VCaP (cell line): ENCODE data around the gene ZMIZ1.

Experiments
- H3K27ac ChIP-seq: fragments of 450-650 bp; 2 replicates; pipeline ENCODE4 v1.5.1; 2017
- CTCF ChIP-seq: fragments of 450-650 bp; conservative IDR thresholded peaks from 2 replicates; pipeline ENCODE4 v1.5.1; 2017; ENCODE audit warnings: mild to moderate bottlenecking, moderate library complexity

The ZMIZ1 gene

DNA sequence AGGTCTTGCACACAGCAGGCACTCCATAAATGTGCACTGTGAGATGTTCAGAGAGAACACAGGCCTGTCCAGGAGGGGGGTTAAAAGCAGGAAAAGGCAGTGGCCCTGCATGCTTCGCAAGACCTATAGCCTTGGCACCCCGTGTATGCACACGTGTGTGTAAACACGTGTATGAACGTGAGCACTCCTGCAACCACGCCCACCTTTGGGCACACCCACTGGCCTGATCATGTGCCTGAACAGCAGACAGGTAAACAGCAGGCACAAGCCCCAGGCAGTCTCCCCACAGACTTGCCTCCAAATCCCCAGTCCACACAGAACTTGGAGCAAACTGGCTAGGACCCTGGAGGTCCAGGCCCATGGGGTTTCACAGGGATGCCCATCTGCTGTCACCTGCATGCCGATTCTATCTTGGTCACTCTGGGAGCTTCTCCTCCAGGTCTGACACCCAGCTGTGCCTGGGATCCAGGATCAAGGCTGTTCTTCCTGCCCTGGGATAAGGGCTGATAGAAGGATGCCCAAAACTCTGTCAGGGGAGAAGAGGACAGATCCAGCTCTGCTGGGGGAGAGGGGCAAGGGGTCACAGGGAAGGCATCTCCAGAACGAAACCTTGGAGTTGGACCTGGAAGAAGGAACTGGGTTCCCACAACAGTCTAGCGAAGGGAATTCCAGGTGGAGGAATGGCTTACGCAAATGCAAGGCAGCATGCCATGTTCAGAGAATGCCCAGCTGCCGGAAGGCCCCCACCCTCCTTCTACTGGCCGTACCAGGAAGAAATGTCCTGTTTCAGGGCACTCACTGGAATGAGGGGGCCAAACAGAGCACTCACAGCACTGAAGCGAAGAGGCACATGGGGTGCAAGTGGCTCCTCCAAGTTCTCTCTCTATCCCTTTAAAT lies 14.3 kb upstream of the ZMIZ1 start:
- TF ChIP-seq CTCF = no peak
- H3K27ac ChIP-seq = no peak overlapping the region

DNA sequence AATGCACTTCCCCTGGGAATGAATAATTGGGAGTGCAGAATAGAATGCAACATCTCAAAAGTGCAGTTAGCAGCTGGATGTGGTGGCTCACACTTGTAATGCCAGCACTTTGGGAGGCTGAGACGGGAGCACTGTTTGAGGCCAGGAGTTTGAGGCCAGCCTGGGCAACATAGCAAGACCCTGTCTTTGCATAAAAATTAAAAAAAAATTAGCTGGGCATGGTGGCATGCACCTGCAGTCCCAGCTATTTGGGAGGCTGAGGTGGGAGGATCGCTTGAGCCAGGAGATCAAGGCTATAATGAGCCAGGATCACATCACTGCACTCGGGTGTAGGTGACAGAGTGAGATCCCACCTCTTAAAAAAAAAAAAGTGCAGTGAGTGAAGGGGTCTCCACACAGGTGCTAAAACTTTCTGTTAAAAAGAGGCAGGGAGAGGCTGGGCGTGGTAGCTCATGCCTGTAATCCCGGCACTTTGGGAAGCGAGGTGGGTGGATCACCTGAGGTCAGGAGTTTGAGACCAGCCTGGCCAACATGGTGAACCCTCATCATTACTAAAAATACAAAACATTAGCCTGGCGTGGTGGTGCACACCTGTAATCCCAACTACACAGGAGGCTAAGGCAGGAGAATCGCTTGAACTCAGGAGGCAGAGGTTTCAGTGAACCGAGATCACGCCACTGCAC lies 13.5 kb upstream of the ZMIZ1 start:
- no peak overlapping the region for H3K27ac ChIP-seq
- TF ChIP-seq CTCF = no peak

- no peak for TF ChIP-seq CTCF
- no peak overlapping the region for H3K27ac ChIP-seq
Observed at GRCh38 chr10:79055892-79056291, 12.9 kb upstream of the ZMIZ1 start.

- no peak for TF ChIP-seq CTCF
Observed at GRCh38 chr10:79056361-79056735, 12.4 kb upstream of the ZMIZ1 start.

GRCh38 chr10:79056736-79057391 lies 11.9 kb upstream of the ZMIZ1 start:
- no peak overlapping the region for H3K27ac ChIP-seq
- TF ChIP-seq CTCF = no peak

More at GRCh38 chr10:79056361-79056735, 12.4 kb upstream of the ZMIZ1 start:
- H3K27ac ChIP-seq = no peak overlapping the region

GRCh38 chr10:79057481-79058275 lies 11.1 kb upstream of the ZMIZ1 start:
- no peak overlapping the region for H3K27ac ChIP-seq
- TF ChIP-seq CTCF = no peak
